HFF-Myc (cell line): Measurements from ENCODE around the gene C10orf105.

Source experiments
- DNase-seq: peaks from one replicate; pipeline ENCODE4 v3.0.0-alpha.2; 2011; ENCODE audit warnings: low read depth; ENCODE audit errors: extremely low read depth
- H3K4me3 ChIP-seq: replicated peaks from 2 replicates; pipeline ENCODE4 v1.5.1; 2011; ENCODE audit warnings: low read depth, mild to moderate bottlenecking, control low read depth, low read length
- TF ChIP-seq, protein P1 (sequence below): IDR thresholded peaks from 2 replicates; pipeline ENCODE4 v1.5.1; 2012; ENCODE audit warnings: mild to moderate bottlenecking, low read depth, low read length, control low read depth; ENCODE audit errors: missing control alignments

C10orf105 gene

GRCh38 chr10:71698737-71699136, 20.8 kb downstream of the C10orf105 start:
- DNase-seq: no peak
- H3K4me3 ChIP-seq: no peak overlapping the region
- TF ChIP-seq, protein P1, sequence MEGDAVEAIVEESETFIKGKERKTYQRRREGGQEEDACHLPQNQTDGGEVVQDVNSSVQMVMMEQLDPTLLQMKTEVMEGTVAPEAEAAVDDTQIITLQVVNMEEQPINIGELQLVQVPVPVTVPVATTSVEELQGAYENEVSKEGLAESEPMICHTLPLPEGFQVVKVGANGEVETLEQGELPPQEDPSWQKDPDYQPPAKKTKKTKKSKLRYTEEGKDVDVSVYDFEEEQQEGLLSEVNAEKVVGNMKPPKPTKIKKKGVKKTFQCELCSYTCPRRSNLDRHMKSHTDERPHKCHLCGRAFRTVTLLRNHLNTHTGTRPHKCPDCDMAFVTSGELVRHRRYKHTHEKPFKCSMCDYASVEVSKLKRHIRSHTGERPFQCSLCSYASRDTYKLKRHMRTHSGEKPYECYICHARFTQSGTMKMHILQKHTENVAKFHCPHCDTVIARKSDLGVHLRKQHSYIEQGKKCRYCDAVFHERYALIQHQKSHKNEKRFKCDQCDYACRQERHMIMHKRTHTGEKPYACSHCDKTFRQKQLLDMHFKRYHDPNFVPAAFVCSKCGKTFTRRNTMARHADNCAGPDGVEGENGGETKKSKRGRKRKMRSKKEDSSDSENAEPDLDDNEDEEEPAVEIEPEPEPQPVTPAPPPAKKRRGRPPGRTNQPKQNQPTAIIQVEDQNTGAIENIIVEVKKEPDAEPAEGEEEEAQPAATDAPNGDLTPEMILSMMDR: no peak

- no peak for DNase-seq
- no peak overlapping the region for H3K4me3 ChIP-seq
- TF ChIP-seq, protein P1: no peak
Observed at GRCh38 chr10:71697938-71698709, 21.5 kb downstream of the C10orf105 start.

DNA sequence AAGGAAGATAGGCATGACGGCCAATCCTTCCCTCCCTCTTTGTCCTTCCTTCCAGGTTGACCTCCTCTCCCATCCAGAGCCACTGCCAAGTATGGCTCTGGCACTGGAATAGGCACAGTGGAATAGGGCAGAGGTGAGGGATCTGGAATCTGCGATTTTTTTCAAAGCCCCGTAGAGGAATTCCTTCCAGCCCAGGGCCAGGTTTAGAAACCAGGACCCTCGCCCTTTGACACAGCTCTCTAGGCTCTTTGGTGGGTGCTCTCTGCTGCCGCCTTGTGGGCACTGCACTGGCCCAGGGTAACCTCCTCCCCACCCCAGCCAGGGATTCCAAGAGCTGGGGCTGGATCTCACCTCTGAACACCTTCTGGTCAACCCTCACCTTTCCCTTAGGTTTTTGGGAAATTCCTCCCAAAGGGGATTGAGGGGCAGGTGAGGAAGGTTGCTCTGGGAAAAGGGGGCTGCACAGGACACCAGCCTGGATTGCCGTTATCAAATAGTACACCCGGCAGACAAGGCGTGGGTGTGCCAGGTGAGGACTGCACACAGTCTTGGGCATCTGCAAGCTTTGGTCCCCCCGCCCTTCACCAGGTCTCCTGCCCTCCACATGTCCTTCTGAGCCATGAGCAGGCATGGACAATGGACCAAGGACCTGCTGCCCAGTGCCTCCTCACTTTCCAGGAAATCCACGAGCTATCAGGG, 22.8 kb downstream of the C10orf105 start:
- no peak for DNase-seq

GRCh38 chr10:71695502-71696476, 23.8 kb downstream of the C10orf105 start:
- no peak overlapping the region for H3K4me3 ChIP-seq
- no peak for DNase-seq
- TF ChIP-seq, protein P1: no peak

More for the DNA sequence above, 22.8 kb downstream of the C10orf105 start:
- no peak overlapping the region for H3K4me3 ChIP-seq
- TF ChIP-seq, protein P1: peak; percentile 98

- no peak overlapping the region for H3K4me3 ChIP-seq
- TF ChIP-seq, protein P1: no peak
Observed at GRCh38 chr10:71694567-71694968, 25.0 kb downstream of the C10orf105 start.

GRCh38 chr10:71694039-71694501, 25.5 kb downstream of the C10orf105 start:
- no peak for DNase-seq
- TF ChIP-seq, protein P1: no peak
- H3K4me3 ChIP-seq: no peak overlapping the region

More at GRCh38 chr10:71694567-71694968, 25.0 kb downstream of the C10orf105 start:
- DNase-seq: no peak
